Stimulated activated CD8-positive, alpha-beta memory T cell treated with anti-CD3 and anti-CD28 coated beads, Interleukin-4, amount 100 ng/mL, for 4 hours (primary cell): ENCODE data around the gene TRDN.
"Not testable (repeated sequence)": the region's sequence is repeated elsewhere in the genome, so short reads cannot be mapped to it uniquely, and the experiment has no call there.

Experiments
- DNase-seq, 2 donors: peaks; one replicate each; pipeline ENCODE4 v3.0.0-alpha.2; 2020; ENCODE audit warnings: low read depth in 2 of 2, low spot score in 1 of 2

TRDN gene

GRCh38 chr6:123564361-123564760 lies 72.4 kb downstream of the TRDN start:
- DNase-seq: no peak

GRCh38 chr6:123562677-123563076 lies 74.1 kb downstream of the TRDN start:
- no peak for DNase-seq

GRCh38 chr6:123562264-123562663 lies 74.5 kb downstream of the TRDN start:
- no peak for DNase-seq

- not testable (repeated sequence) for DNase-seq
Measured at GRCh38 chr6:123559816-123560215, 76.9 kb downstream of the TRDN start.

- not testable (repeated sequence) for DNase-seq
Measured at GRCh38 chr6:123557474-123557873, 79.3 kb downstream of the TRDN start.

GRCh38 chr6:123551939-123552707 lies 84.6 kb downstream of the TRDN start:
- DNase-seq: no peak

- no peak for DNase-seq
Measured at GRCh38 chr6:123550052-123550617, 86.6 kb downstream of the TRDN start.

GRCh38 chr6:123549476-123549875 lies 87.3 kb downstream of the TRDN start:
- no peak for DNase-seq

- no peak for DNase-seq
Measured at GRCh38 chr6:123547216-123547978, 89.4 kb downstream of the TRDN start.

- DNase-seq: no peak
Measured at GRCh38 chr6:123546537-123546936, 90.2 kb downstream of the TRDN start.

- no peak for DNase-seq
Measured at GRCh38 chr6:123541462-123541861, 95.3 kb downstream of the TRDN start.

- DNase-seq: no peak
Measured at GRCh38 chr6:123533862-123534648, 102.7 kb downstream of the TRDN start.

- no peak for DNase-seq
Measured at GRCh38 chr6:123529843-123530242, 106.9 kb downstream of the TRDN start.

GRCh38 chr6:123529058-123529457 lies 107.7 kb downstream of the TRDN start:
- no peak for DNase-seq

GRCh38 chr6:123527406-123527805 lies 109.3 kb downstream of the TRDN start:
- no peak for DNase-seq

GRCh38 chr6:123526128-123526527 lies 110.6 kb downstream of the TRDN start:
- DNase-seq: no peak

- DNase-seq: no peak
Measured at GRCh38 chr6:123524781-123525180, 112.0 kb downstream of the TRDN start.

- no peak for DNase-seq
Measured at GRCh38 chr6:123520217-123520616, 116.5 kb downstream of the TRDN start.

GRCh38 chr6:123519189-123519505 lies 117.6 kb downstream of the TRDN start:
- DNase-seq: no peak

- no peak for DNase-seq
Measured at GRCh38 chr6:123518441-123519188, 118.1 kb downstream of the TRDN start.

- no peak for DNase-seq
Measured at GRCh38 chr6:123515715-123516114, 121.0 kb downstream of the TRDN start.
